HEK293 (cell line): Measurements from ENCODE around the gene ZNF630.

Experiments
- CTCF ChIA-PET: fragments of 350-600 bp; formaldehyde crosslinking; extraction: SDS; loops from one replicate; lab custom pipeline; 2021; ENCODE audit warnings: antibody characterized with exemption; lab: Yijun Ruan, JAX
- POLR2A ChIA-PET: fragments of 300-600 bp; formaldehyde crosslinking; extraction: SDS; loops from one replicate; lab custom pipeline; 2020; ENCODE audit warnings: antibody characterized with exemption, inconsistent platforms; lab: Yijun Ruan, JAX
- H3K27ac ChIP-seq: fragments of 200-500 bp; sonication (Bioruptor generic); 2 replicates; pipeline ENCODE4 v1.5.1; 2014; ENCODE audit warnings: low read depth, low read length, control low read depth, inconsistent platforms; ENCODE audit errors: extremely low read depth
- H3K36me3 ChIP-seq, 2 experiments: fragments of 200-500 bp in 1 of 2; sonication (Bioruptor generic) in 1 of 2; 1 replicate in 1 of 2; 2 replicates in 1 of 2; pipeline ENCODE4 v1.5.1; 2014 to 2017; ENCODE audit warnings: inconsistent platforms in 2 of 2, low read length in 2 of 2; ENCODE audit not compliant: control insufficient read depth in 2 of 2, insufficient read depth in 1 of 2
- H3K4me1 ChIP-seq: fragments of 200-500 bp; sonication (Bioruptor generic); 2 replicates; pipeline ENCODE4 v1.5.1; 2014; ENCODE audit warnings: mild to moderate bottlenecking, low read length, inconsistent platforms; ENCODE audit not compliant: control insufficient read depth, insufficient read depth
- H3K4me3 ChIP-seq: 2 replicates; pipeline ENCODE4 v1.5.1; 2011; ENCODE audit warnings: low read depth, mild to moderate bottlenecking, control low read depth, low read length, moderate library complexity
- H3K9me3 ChIP-seq: fragments of 200-500 bp; sonication (Bioruptor generic); 2 replicates; pipeline ENCODE4 v1.5.1; 2014; ENCODE audit warnings: low read depth, low read length, inconsistent platforms; ENCODE audit not compliant: control insufficient read depth, insufficient read depth
- HOXD13 ChIP-seq: sonication (generic); formaldehyde crosslinking; IDR thresholded peaks from 2 replicates; pipeline ENCODE4 v1.8.0; 2022; ENCODE audit warnings: missing genetic modification reagents, borderline replicate concordance
- KLF9 ChIP-seq: fragments of 450-650 bp; formaldehyde crosslinking; IDR thresholded peaks from 2 replicates; pipeline ENCODE4 v1.5.1; 2016; ENCODE audit warnings: missing biosample characterization, missing genetic modification characterization, low read depth
- SCRT2 ChIP-seq: fragments of 450-650 bp; formaldehyde crosslinking; IDR thresholded peaks from 2 replicates; pipeline ENCODE4 v1.5.1; 2016; ENCODE audit warnings: missing biosample characterization, missing genetic modification characterization
- SP7 ChIP-seq: fragments of 450-650 bp; formaldehyde crosslinking; IDR thresholded peaks from 2 replicates; pipeline ENCODE4 v1.5.1; 2016; ENCODE audit warnings: missing biosample characterization, missing genetic modification characterization
- TRIM28 ChIP-seq: IDR thresholded peaks from 2 replicates; pipeline ENCODE4 v1.6.1; 2011; ENCODE audit warnings: low read length, control low read depth, borderline replicate concordance
- ZBTB1 ChIP-seq: fragments of 450-650 bp; formaldehyde crosslinking; IDR thresholded peaks from 2 replicates; pipeline ENCODE4 v1.5.1; 2016; ENCODE audit warnings: missing biosample characterization, missing genetic modification characterization
- ZEB2 ChIP-seq: fragments of 450-650 bp; formaldehyde crosslinking; IDR thresholded peaks from 2 replicates; pipeline ENCODE4 v1.5.1; 2016; ENCODE audit warnings: missing biosample characterization, missing genetic modification characterization
- ZNF211 ChIP-seq: fragments of 450-650 bp; formaldehyde crosslinking; IDR thresholded peaks from 2 replicates; pipeline ENCODE4 v1.5.1; 2016; ENCODE audit warnings: low read depth, missing biosample characterization, missing genetic modification characterization
- ZNF239 ChIP-seq: fragments of 450-650 bp; formaldehyde crosslinking; IDR thresholded peaks from 2 replicates; pipeline ENCODE4 v1.5.1; 2016; ENCODE audit warnings: missing biosample characterization, missing genetic modification characterization
- ZNF654 ChIP-seq: fragments of 450-650 bp; formaldehyde crosslinking; IDR thresholded peaks from 2 replicates; pipeline ENCODE4 v1.5.1; 2016; ENCODE audit warnings: low read depth, missing biosample characterization, missing genetic modification characterization
- ZNF664 ChIP-seq: fragments of 450-650 bp; formaldehyde crosslinking; IDR thresholded peaks from 2 replicates; pipeline ENCODE4 v1.5.1; 2016; ENCODE audit warnings: missing biosample characterization, missing genetic modification characterization
- ZNF670 ChIP-seq: fragments of 450-650 bp; formaldehyde crosslinking; IDR thresholded peaks from 2 replicates; pipeline ENCODE4 v1.5.1; 2016; ENCODE audit warnings: missing biosample characterization, missing genetic modification characterization, low read depth
- ZNF701 ChIP-seq: fragments of 450-650 bp; formaldehyde crosslinking; IDR thresholded peaks from 2 replicates; pipeline ENCODE4 v1.5.1; 2016; ENCODE audit warnings: missing biosample characterization, missing genetic modification characterization
- ZNF777 ChIP-seq: fragments of 450-650 bp; formaldehyde crosslinking; IDR thresholded peaks from 2 replicates; pipeline ENCODE4 v1.5.1; 2017; ENCODE audit warnings: missing biosample characterization, missing genetic modification characterization, borderline replicate concordance
- ZNF785 ChIP-seq: fragments of 450-650 bp; formaldehyde crosslinking; IDR thresholded peaks from 2 replicates; pipeline ENCODE4 v1.5.1; 2016; ENCODE audit warnings: missing biosample characterization, missing genetic modification characterization
- ZNF837 ChIP-seq: fragments of 450-650 bp; formaldehyde crosslinking; IDR thresholded peaks from 2 replicates; pipeline ENCODE4 v1.5.1; 2016; ENCODE audit warnings: missing biosample characterization, missing genetic modification characterization
- ZSCAN16 ChIP-seq: fragments of 450-650 bp; formaldehyde crosslinking; IDR thresholded peaks from 2 replicates; pipeline ENCODE4 v1.5.1; 2016; ENCODE audit warnings: missing biosample characterization, missing genetic modification characterization
- TF ChIP-seq, protein P1 (sequence below): IDR thresholded peaks from 2 replicates; pipeline ENCODE4 v1.6.1; 2011; ENCODE audit warnings: mild to moderate bottlenecking, low read depth, low read length, borderline replicate concordance
- TF ChIP-seq, protein P2 (sequence below): fragments of 450-650 bp; formaldehyde crosslinking; IDR thresholded peaks from 2 replicates; pipeline ENCODE4 v1.5.1; 2016; ENCODE audit warnings: missing biosample characterization, missing genetic modification characterization
- TF ChIP-seq, protein P3 (sequence below): fragments of 450-650 bp; formaldehyde crosslinking; IDR thresholded peaks from 2 replicates; pipeline ENCODE4 v1.5.1; 2017; ENCODE audit warnings: missing biosample characterization, missing genetic modification characterization
- TF ChIP-seq, protein P4 (sequence below): fragments of 450-650 bp; IDR thresholded peaks from 2 replicates; pipeline ENCODE4 v1.5.1; 2018; ENCODE audit warnings: missing biosample characterization, missing genetic modification characterization
- TF ChIP-seq, protein P5 (sequence below): fragments of 450-650 bp; IDR thresholded peaks from 2 replicates; pipeline ENCODE4 v1.5.1; 2018; ENCODE audit warnings: missing biosample characterization, mild to moderate bottlenecking, missing genetic modification characterization

Gene ZNF630

DNA sequence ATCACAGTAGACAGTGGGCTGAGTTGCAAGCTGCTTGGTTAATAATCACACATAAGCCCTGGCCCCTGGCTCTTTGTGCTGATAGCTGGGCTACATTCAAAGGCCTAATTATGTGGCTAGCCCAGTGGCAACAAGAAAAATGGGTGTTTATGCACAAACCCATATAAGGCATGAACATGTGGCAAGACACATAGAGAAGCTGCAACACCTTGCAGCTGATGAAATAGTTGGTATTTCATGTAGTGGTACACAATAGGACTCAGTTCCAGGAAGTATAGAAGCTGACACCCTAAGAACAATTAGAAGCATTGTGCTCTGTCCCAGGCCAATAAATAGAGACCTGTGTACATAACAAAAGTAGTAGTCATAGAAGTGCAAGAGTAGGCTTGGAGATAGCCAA lies 14.6 kb upstream of the ZNF630 start:
- H3K9me3 ChIP-seq = no peaks in the 10 kb centered on the region
- TF ChIP-seq, protein P1, sequence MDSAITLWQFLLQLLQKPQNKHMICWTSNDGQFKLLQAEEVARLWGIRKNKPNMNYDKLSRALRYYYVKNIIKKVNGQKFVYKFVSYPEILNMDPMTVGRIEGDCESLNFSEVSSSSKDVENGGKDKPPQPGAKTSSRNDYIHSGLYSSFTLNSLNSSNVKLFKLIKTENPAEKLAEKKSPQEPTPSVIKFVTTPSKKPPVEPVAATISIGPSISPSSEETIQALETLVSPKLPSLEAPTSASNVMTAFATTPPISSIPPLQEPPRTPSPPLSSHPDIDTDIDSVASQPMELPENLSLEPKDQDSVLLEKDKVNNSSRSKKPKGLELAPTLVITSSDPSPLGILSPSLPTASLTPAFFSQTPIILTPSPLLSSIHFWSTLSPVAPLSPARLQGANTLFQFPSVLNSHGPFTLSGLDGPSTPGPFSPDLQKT = no peak
- TF ChIP-seq SP7 (tag by site-specific recombination) (no peak), HOXD13 (CRISPR knock-in tag) (no peak), ZNF777 (tag by site-specific recombination) (no peak), ZNF239 (tag by site-specific recombination) (no peak), ZSCAN16 (no peak), ZBTB1 (tag by site-specific recombination) (no peak), ZNF701 (tag by site-specific recombination) (no peak), SCRT2 (tag by site-specific recombination) (no peak), ZNF211 (tag by site-specific recombination) (no peak), KLF9 (tag by site-specific recombination) (no peak), TRIM28 (no peak), ZNF837 (tag by site-specific recombination) (no peak), ZEB2 (tag by site-specific recombination) (no peak), ZNF785 (tag by site-specific recombination) (no peak), ZNF670 (no peak)
- TF ChIP-seq, protein P2, sequence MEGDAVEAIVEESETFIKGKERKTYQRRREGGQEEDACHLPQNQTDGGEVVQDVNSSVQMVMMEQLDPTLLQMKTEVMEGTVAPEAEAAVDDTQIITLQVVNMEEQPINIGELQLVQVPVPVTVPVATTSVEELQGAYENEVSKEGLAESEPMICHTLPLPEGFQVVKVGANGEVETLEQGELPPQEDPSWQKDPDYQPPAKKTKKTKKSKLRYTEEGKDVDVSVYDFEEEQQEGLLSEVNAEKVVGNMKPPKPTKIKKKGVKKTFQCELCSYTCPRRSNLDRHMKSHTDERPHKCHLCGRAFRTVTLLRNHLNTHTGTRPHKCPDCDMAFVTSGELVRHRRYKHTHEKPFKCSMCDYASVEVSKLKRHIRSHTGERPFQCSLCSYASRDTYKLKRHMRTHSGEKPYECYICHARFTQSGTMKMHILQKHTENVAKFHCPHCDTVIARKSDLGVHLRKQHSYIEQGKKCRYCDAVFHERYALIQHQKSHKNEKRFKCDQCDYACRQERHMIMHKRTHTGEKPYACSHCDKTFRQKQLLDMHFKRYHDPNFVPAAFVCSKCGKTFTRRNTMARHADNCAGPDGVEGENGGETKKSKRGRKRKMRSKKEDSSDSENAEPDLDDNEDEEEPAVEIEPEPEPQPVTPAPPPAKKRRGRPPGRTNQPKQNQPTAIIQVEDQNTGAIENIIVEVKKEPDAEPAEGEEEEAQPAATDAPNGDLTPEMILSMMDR = no peak
- TF ChIP-seq, protein P3, sequence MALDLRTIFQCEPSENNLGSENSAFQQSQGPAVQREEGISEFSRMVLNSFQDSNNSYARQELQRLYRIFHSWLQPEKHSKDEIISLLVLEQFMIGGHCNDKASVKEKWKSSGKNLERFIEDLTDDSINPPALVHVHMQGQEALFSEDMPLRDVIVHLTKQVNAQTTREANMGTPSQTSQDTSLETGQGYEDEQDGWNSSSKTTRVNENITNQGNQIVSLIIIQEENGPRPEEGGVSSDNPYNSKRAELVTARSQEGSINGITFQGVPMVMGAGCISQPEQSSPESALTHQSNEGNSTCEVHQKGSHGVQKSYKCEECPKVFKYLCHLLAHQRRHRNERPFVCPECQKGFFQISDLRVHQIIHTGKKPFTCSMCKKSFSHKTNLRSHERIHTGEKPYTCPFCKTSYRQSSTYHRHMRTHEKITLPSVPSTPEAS (tag by site-specific recombination) = no peak
- TF ChIP-seq, protein P4, sequence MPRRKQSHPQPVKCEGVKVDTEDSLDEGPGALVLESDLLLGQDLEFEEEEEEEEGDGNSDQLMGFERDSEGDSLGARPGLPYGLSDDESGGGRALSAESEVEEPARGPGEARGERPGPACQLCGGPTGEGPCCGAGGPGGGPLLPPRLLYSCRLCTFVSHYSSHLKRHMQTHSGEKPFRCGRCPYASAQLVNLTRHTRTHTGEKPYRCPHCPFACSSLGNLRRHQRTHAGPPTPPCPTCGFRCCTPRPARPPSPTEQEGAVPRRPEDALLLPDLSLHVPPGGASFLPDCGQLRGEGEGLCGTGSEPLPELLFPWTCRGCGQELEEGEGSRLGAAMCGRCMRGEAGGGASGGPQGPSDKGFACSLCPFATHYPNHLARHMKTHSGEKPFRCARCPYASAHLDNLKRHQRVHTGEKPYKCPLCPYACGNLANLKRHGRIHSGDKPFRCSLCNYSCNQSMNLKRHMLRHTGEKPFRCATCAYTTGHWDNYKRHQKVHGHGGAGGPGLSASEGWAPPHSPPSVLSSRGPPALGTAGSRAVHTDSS (tag by site-specific recombination) = no peak
- ChIA-PET POLR2A (no interaction called here), CTCF (interaction anchor here (0.6 to 1.1 kb wide), 2 partner anchors 37 to 238 kb away, joined by 3 read pairs; no protein-coding TSS in a partner anchor)
- no peak overlapping the region for H3K27ac ChIP-seq
- H3K36me3 ChIP-seq = no peaks in the 10 kb centered on the region
- no peak overlapping the region for H3K4me3 ChIP-seq
- no peaks in the 10 kb centered on the region for H3K4me1 ChIP-seq

DNA sequence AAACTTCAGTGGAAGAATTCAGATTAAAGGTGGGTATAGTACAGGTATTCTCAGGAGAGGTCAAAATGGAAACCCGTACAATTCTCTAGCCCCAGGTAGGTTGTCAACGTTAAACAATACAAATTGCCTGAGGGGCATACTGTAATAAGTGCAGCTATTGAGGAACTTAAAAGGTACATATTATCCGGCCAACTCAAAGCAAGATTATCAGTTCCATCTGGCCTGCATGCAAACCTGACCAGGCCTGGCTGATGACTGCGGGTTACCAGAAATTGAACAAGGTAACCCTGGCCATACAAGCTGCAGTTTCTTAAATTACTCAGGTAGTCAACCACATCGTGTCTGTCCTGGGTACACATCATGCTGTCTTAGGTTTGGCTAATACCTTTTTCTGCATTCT lies 12.3 kb upstream of the ZNF630 start:
- CTCF ChIA-PET = interaction anchor here (0.6 to 1.4 kb wide), 6 partner anchors 11 to 1347 kb away, joined by 3 to 6 read pairs (median 3); no protein-coding TSS in a partner anchor
- Histone ChIP-seq H3K27ac (no peak overlapping the region), H3K4me3 (no peak overlapping the region), H3K36me3 (no peaks in the 10 kb centered on the region), H3K4me1 (no peaks in the 10 kb centered on the region), H3K9me3 (no peaks in the 10 kb centered on the region)
- POLR2A ChIA-PET = no interaction called here
- TF ChIP-seq ZNF654 (tag by site-specific recombination) (no peak), ZNF664 (no peak), ZNF785 (tag by site-specific recombination) (no peak)
- TF ChIP-seq, protein P5, sequence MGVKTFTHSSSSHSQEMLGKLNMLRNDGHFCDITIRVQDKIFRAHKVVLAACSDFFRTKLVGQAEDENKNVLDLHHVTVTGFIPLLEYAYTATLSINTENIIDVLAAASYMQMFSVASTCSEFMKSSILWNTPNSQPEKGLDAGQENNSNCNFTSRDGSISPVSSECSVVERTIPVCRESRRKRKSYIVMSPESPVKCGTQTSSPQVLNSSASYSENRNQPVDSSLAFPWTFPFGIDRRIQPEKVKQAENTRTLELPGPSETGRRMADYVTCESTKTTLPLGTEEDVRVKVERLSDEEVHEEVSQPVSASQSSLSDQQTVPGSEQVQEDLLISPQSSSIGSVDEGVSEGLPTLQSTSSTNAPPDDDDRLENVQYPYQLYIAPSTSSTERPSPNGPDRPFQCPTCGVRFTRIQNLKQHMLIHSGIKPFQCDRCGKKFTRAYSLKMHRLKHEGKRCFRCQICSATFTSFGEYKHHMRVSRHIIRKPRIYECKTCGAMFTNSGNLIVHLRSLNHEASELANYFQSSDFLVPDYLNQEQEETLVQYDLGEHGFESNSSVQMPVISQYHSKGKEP (tag by site-specific recombination) = no peak
- TF ChIP-seq, all 188 proteins: peak for 0
